AML-193 (cell line): ENCODE data around the gene GGA2.
A peak's percentile ranks its signal among the peaks of the same experiment; 100 is the strongest.
"Not testable (repeated sequence)": the region's sequence is repeated elsewhere in the genome, so short reads cannot be mapped to it uniquely, and the experiment has no call there.

Experiments
- DNase-seq, 2 experiments: peaks; one replicate each; lab custom pipeline; 2025; lab: John Stamatoyannopoulos, UW

GGA2 gene

GRCh38 chr16:23523876-23524385 lies 13.6 kb upstream of the GGA2 start:
- no peak for DNase-seq

GRCh38 chr16:23523321-23523720 lies 13.0 kb upstream of the GGA2 start:
- no peak for DNase-seq

GRCh38 chr16:23521965-23522364 lies 11.7 kb upstream of the GGA2 start:
- DNase-seq, result no peak

- peak; percentile 36 to 49 for DNase-seq
Measured at GRCh38 chr16:23521037-23521743, 10.9 kb upstream of the GGA2 start.

- DNase-seq, result no peak
Measured at GRCh38 chr16:23520500-23520899, 10.2 kb upstream of the GGA2 start.

- DNase-seq, result no peak
Measured at GRCh38 chr16:23519282-23519681, 9.0 kb upstream of the GGA2 start.

- DNase-seq, result peak; percentile 37 to 44
Measured at GRCh38 chr16:23518435-23518891, 8.2 kb upstream of the GGA2 start.

- peak; percentile 8 to 38 for DNase-seq
Measured at GRCh38 chr16:23516366-23517137, 6.3 kb upstream of the GGA2 start.

GRCh38 chr16:23515881-23516280 lies 5.6 kb upstream of the GGA2 start:
- DNase-seq, result no peak

- DNase-seq, result no peak
Measured at GRCh38 chr16:23514381-23515152, 4.3 kb upstream of the GGA2 start.

- DNase-seq, result no peak
Measured at GRCh38 chr16:23512168-23512695, 1.9 kb upstream of the GGA2 start.

- no peak for DNase-seq
Measured at GRCh38 chr16:23511731-23512130, 1.4 kb upstream of the GGA2 start.

GRCh38 chr16:23510915-23511270 lies 599 bp upstream of the GGA2 start:
- not testable (repeated sequence) for DNase-seq

GRCh38 chr16:23509782-23510163 lies 521 bp downstream of the GGA2 start:
- DNase-seq, result no peak

GRCh38 chr16:23509441-23509754 lies 896 bp downstream of the GGA2 start:
- DNase-seq, result no peak

GRCh38 chr16:23508589-23509440 lies 1.5 kb downstream of the GGA2 start:
- peak in 1 of 2 experiments; percentile 21 for DNase-seq

GRCh38 chr16:23506606-23506994 lies 3.7 kb downstream of the GGA2 start:
- DNase-seq, result no peak

- no peak for DNase-seq
Measured at GRCh38 chr16:23505671-23506605, 4.4 kb downstream of the GGA2 start.

- no peak for DNase-seq
Measured at GRCh38 chr16:23505180-23505665, 5.1 kb downstream of the GGA2 start.
